ENCODE measurements around the gene MAP4K1.

The MAP4K1 gene

GRCh38 chr19:38617764-38618589 is at the start of gene MAP4K1:
Gene MAP4K1 (minus strand): TSS chr19:38617953. CDS start chr19:38617895, 58 bp downstream.
- DNase-seq (ENCODE audit: low read depth in 2 of 2): peak in 1 of 2 donors; percentile 39

- DNase-seq (ENCODE audit: low read depth in 2 of 2): no peak
Measured at GRCh38 chr19:38666663-38667511, 49.1 kb upstream of the MAP4K1 start.

GRCh38 chr19:38665950-38666662 is 48.4 kb upstream of the MAP4K1 start:
- DNase-seq (ENCODE audit: low read depth in 2 of 2): no peak

- DNase-seq (ENCODE audit: low read depth in 2 of 2): no peak
Measured at GRCh38 chr19:38665219-38665931, 47.6 kb upstream of the MAP4K1 start.

- DNase-seq (ENCODE audit: low read depth in 2 of 2): no peak
Measured at GRCh38 chr19:38664503-38665211, 46.9 kb upstream of the MAP4K1 start.

GRCh38 chr19:38663957-38664502 is 46.3 kb upstream of the MAP4K1 start:
- no peak for DNase-seq (ENCODE audit: low read depth in 2 of 2)

- DNase-seq (ENCODE audit: low read depth in 2 of 2): no peak
Measured at GRCh38 chr19:38663156-38663651, 45.5 kb upstream of the MAP4K1 start.

- DNase-seq (ENCODE audit: low read depth in 2 of 2): no peak
Measured at GRCh38 chr19:38662537-38663155, 44.9 kb upstream of the MAP4K1 start.

GRCh38 chr19:38661996-38662395 is 44.2 kb upstream of the MAP4K1 start:
- no peak for DNase-seq (ENCODE audit: low read depth in 2 of 2)

GRCh38 chr19:38661136-38661535 is 43.4 kb upstream of the MAP4K1 start:
- no peak for DNase-seq (ENCODE audit: low read depth in 2 of 2)

GRCh38 chr19:38660724-38661123 is 43.0 kb upstream of the MAP4K1 start:
- no peak for DNase-seq (ENCODE audit: low read depth in 2 of 2)

GRCh38 chr19:38658462-38659306 is 40.9 kb upstream of the MAP4K1 start:
- no peak for DNase-seq (ENCODE audit: low read depth in 2 of 2)

GRCh38 chr19:38657633-38658222 is 40.0 kb upstream of the MAP4K1 start:
- no peak for DNase-seq (ENCODE audit: low read depth in 2 of 2)

GRCh38 chr19:38656171-38656981 is 38.6 kb upstream of the MAP4K1 start:
- no peak for DNase-seq (ENCODE audit: low read depth in 2 of 2)

- DNase-seq (ENCODE audit: low read depth in 2 of 2): no peak
Measured at GRCh38 chr19:38655148-38655824, 37.5 kb upstream of the MAP4K1 start.

- no peak for DNase-seq (ENCODE audit: low read depth in 2 of 2)
Measured at GRCh38 chr19:38654628-38655055, 36.9 kb upstream of the MAP4K1 start.

GRCh38 chr19:38653028-38653571 is 35.3 kb upstream of the MAP4K1 start:
- DNase-seq (ENCODE audit: low read depth in 2 of 2): no peak
